Esophagus muscularis mucosa (tissue), 4 donors: ENCODE measurements around the gene SERF2. TPM values are rescaled to one million over a fixed set of nuclear protein-coding genes. Genes with fewer than 3 reads are reported as not detected.

ENCODE experiments used
- DNase-seq: peaks from one replicate; pipeline ENCODE4 v3.0.0-alpha.2; 2017; ENCODE audit errors: extremely low spot score
- H3K27ac ChIP-seq, 4 donors: fragments of 200-600 bp; sonication (generic); replicated peaks in 1 of 4; 1 replicate in 3 of 4; 2 replicates in 1 of 4; pipeline ENCODE4 v1.5.1; 2016 to 2019; ENCODE audit warnings: mild to moderate bottlenecking in 1 of 4
- H3K27me3 ChIP-seq, 4 donors: fragments of 200-600 bp; sonication (generic); one replicate each; pipeline versions ENCODE4 v1.5.1 to v1.6.0; 2016 to 2019
- H3K36me3 ChIP-seq, 4 donors: fragments of 200-600 bp; sonication (generic); one replicate each; pipeline ENCODE4 v1.5.1; 2016 to 2019
- H3K4me1 ChIP-seq, 4 donors: fragments of 200-600 bp; sonication (generic); one replicate each; pipeline ENCODE4 v1.5.1; 2016 to 2019
- H3K4me3 ChIP-seq, 4 donors: fragments of 200-600 bp; sonication (generic); 1 replicate in 2 of 4; 2 replicates in 2 of 4; pipeline ENCODE4 v1.5.1; 2016 to 2019; ENCODE audit warnings: mild to moderate bottlenecking in 4 of 4, moderate library complexity in 1 of 4
- H3K9me3 ChIP-seq, 4 donors: fragments of 200-600 bp; sonication (generic); 1 replicate in 3 of 4; 2 replicates in 1 of 4; pipeline ENCODE4 v1.5.1; 2016 to 2019
- EP300 ChIP-seq: sonication (generic); formaldehyde crosslinking; IDR thresholded peaks from one replicate; pipeline ENCODE4 v1.6.1; 2017; ENCODE audit warnings: antibody characterized with exemption
- POLR2A ChIP-seq: fragments of 450-650 bp; IDR thresholded peaks from one replicate; pipeline ENCODE4 v1.6.1; 2017; ENCODE audit warnings: antibody characterized with exemption, moderate library complexity, mild to moderate bottlenecking, low read depth
- POLR2AphosphoS5 ChIP-seq, 2 donors: sonication (generic); formaldehyde crosslinking; IDR thresholded peaks; one replicate each; pipeline ENCODE4 v1.6.1; 2017; ENCODE audit warnings: antibody characterized with exemption in 2 of 2
- WGBS: methylation state at CpG from one replicate; pipeline ENCODE4 v1.1.5; 2018; 5-methylcytosine and 5-hydroxymethylcytosine counted together
- intact Hi-C: fragments of 100-400 bp; cut with DNase I; formaldehyde crosslinking; loops from one replicate; pipeline ENCODE4 v1.15.1; 2023
- total RNA-seq, 4 donors: library from RNA; depleted of rRNA; stranded (reverse); fragments of >200 nt; gene quantifications; one replicate each; pipeline versions ENCODE4 v1.1.0 to v1.2.1, GENCODE V29; 2016
- TF ChIP-seq, protein P1 (sequence below), 3 experiments: fragments of 200-600 bp in 2 of 3; fragments of 450-650 bp in 1 of 3; sonication (generic) in 2 of 3; IDR thresholded peaks; one replicate each; pipeline ENCODE4 v1.5.1; 2017 to 2019; ENCODE audit warnings: antibody characterized with exemption in 3 of 3, mild to moderate bottlenecking in 2 of 3, moderate library complexity in 1 of 3

Gene SERF2
- total RNA-seq, 4 donors from 2014 or later = 625 to 874 (median 721) TPM

DNA sequence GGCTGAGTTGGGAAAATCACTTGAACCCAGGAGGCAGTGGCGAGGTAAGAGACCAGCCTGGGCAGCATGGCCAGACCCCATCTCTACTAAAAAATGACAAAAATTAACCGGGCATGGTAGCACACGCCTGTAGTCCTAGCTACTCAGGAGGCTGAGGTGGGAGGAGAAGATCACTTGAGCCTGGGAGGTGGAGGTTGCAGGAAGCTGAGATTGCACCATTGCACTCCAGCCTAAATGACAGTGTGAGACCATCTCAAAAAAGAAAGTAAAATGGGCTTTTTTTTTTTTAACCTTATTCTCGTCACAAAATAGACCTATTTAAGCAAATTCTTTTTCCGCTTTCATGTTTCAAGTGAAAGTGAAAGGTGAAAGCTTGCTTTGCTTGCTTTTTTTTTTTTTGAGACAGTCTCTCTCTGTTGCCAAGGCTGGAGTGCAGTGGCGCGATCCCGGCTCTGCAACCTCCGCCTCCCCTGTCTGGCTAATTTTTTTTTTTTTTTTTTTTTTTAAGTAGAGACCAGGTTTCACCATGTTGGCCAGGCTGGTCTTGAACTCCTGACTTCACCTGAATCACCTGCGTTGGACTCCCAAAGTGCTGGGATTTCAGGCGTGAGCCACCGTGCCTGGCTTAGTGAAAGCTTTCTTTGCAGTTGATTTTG is 42.3 kb upstream of the SERF2 start:
- H3K27ac ChIP-seq = peak overlapping the region in 1 of 4 donors; percentile 49

DNA sequence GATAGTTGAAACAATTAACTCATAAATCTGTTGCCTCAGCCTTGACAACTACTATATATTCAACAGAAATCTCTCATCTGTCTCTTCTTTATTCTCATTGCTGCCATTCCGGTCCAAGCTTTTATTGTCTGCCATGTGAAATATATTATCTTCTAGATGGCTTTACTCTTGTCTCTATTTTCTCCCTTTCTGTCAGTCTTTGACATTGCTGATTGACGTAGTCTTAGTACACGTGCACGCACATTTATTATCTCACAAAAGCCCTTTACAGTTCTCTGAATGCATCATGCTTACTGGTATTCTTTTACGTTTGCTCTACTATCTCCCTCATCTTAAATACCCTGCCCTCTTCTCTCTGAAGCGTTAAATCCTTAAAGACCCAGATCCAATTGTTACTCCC is 40.2 kb upstream of the SERF2 start:
- 84% methylated on average over 6 of the region's 6 CpGs for WGBS
- no peak overlapping the region for H3K4me3 ChIP-seq
- peaks cover 39 to 63% (median 56%) of the 10 kb centered on the region in 4 donors for H3K4me1 ChIP-seq
- H3K27ac ChIP-seq = no peak overlapping the region
- TF ChIP-seq POLR2A (no peak), POLR2AphosphoS5 (IDR thresholded peaks at IDR 0.05) (no peak), EP300 (no peak)
- TF ChIP-seq, protein P1, sequence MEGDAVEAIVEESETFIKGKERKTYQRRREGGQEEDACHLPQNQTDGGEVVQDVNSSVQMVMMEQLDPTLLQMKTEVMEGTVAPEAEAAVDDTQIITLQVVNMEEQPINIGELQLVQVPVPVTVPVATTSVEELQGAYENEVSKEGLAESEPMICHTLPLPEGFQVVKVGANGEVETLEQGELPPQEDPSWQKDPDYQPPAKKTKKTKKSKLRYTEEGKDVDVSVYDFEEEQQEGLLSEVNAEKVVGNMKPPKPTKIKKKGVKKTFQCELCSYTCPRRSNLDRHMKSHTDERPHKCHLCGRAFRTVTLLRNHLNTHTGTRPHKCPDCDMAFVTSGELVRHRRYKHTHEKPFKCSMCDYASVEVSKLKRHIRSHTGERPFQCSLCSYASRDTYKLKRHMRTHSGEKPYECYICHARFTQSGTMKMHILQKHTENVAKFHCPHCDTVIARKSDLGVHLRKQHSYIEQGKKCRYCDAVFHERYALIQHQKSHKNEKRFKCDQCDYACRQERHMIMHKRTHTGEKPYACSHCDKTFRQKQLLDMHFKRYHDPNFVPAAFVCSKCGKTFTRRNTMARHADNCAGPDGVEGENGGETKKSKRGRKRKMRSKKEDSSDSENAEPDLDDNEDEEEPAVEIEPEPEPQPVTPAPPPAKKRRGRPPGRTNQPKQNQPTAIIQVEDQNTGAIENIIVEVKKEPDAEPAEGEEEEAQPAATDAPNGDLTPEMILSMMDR (IDR thresholded peaks at IDR 0.05) = no peak
- intact Hi-C loops = no loop called here
- H3K36me3 ChIP-seq = peaks cover 18 to 48% (median 32%) of the 10 kb centered on the region in 4 donors
- H3K9me3 ChIP-seq = no peaks in the 10 kb centered on the region
- H3K27me3 ChIP-seq = no peaks in the 10 kb centered on the region
- no peak for DNase-seq

More for the DNA sequence above, 42.3 kb upstream of the SERF2 start:
- DNase-seq = no peak
- Histone ChIP-seq H3K4me1 (peaks cover 39 to 69% (median 61%) of the 10 kb centered on the region in 4 donors), H3K36me3 (peaks cover 5 to 28% (median 17%) of the 10 kb centered on the region in 4 donors), H3K4me3 (peak overlapping the region in 2 of 4 donors; percentile 2 to 15), H3K27me3 (no peaks in the 10 kb centered on the region), H3K9me3 (no peaks in the 10 kb centered on the region)
- WGBS = 60% methylated on average over 12 of the region's 12 CpGs
- intact Hi-C loops = no loop called here
- TF ChIP-seq, protein P1 (IDR thresholded peaks at IDR 0.05) = no peak
- TF ChIP-seq EP300 = no peak
- TF ChIP-seq POLR2A = no peak
- TF ChIP-seq POLR2AphosphoS5 (IDR thresholded peaks at IDR 0.05) = no peak

DNA sequence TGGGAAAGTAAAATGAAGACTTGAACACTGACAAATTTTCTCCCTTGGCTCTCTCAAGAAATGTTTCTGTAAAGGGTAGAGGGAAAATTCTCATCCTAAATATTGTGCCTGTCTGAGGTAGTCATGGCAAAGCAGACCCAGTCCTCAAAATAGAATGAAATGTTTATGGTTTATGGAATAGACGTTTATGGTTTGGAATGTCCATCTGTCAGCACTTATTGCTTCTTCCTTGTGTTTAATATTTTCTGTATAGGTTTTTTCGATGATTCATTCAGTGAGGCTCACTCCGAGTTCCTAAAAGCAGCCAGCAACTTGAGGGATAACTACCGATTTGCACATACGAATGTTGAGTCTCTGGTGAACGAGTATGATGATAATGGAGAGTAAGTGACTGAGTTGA is 29.3 kb upstream of the SERF2 start:
- no peak overlapping the region for H3K4me3 ChIP-seq
- intact Hi-C loops = no loop called here
- 49% methylated on average over 6 of the region's 6 CpGs for WGBS
- H3K27me3 ChIP-seq = no peaks in the 10 kb centered on the region
- H3K4me1 ChIP-seq = peaks cover 6 to 25% (median 22%) of the 10 kb centered on the region in 4 donors
- TF ChIP-seq POLR2AphosphoS5 (IDR thresholded peaks at IDR 0.05) = no peak
- no peak for TF ChIP-seq EP300
- TF ChIP-seq, protein P1 (IDR thresholded peaks at IDR 0.05) = no peak
- TF ChIP-seq POLR2A = no peak
- peaks cover 67 to 100% (median 86%) of the 10 kb centered on the region in 4 donors for H3K36me3 ChIP-seq
- H3K9me3 ChIP-seq = no peaks in the 10 kb centered on the region
- H3K27ac ChIP-seq = peak overlapping the region; percentile 14 to 61 (median 48)
- no peak for DNase-seq

DNA sequence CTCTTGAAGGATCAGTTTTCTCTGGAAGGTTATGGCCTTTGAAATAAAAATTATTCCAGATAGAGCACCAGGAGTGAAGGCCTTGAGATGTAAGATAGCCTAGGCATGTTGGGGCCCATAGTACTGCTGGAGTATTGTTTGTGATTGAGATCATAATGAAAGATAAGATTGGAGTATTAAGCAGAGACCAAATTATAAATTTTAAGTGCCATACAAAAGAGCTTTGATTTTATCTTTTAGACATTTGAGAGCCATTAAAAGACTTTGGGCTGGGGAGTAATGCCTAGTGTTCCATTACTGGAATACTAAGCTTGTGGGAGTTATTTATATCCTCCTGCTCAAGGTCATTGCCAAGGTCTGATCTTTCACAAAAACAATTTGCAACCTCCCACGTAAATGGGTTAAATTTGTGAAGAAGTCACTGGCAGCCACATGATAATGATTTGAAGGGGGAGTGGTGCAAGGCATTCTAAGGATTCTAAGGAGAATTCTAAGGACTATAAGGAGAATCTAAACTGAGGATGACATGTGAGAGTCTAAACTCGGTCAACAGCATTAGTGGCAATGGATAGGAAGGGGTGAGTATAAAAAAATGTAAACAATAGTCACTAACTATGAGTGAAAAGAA is 28.2 kb upstream of the SERF2 start:
- Histone ChIP-seq H3K9me3 (no peaks in the 10 kb centered on the region), H3K4me1 (peaks cover 6 to 25% (median 22%) of the 10 kb centered on the region in 4 donors), H3K4me3 (no peak overlapping the region), H3K27me3 (no peaks in the 10 kb centered on the region), H3K36me3 (peaks cover 66 to 100% (median 89%) of the 10 kb centered on the region in 4 donors), H3K27ac (peak overlapping the region in 3 of 4 donors; percentile 14 to 61 (median 61))
- intact Hi-C loops = no loop called here
- WGBS = 42% methylated on average over 2 of the region's 2 CpGs
- no peak for DNase-seq
- TF ChIP-seq POLR2A (no peak), POLR2AphosphoS5 (IDR thresholded peaks at IDR 0.05) (no peak), EP300 (no peak)
- TF ChIP-seq, protein P1 (IDR thresholded peaks at IDR 0.05) = no peak
